H1 (cell line): ENCODE data around the gene NPHP3. TPM values are rescaled to one million over a fixed set of nuclear protein-coding genes. Genes with fewer than 3 reads are reported as not detected.

Experiments
- CTCF ChIA-PET: fragments of 300-600 bp; sonication (Branson Sonifier 250); formaldehyde crosslinking; loops from one replicate; lab custom pipeline; 2021; ENCODE audit not compliant: partially characterized antibody; lab: Charles Lee
- POLR2A ChIA-PET: fragments of 300-600 bp; sonication (Branson Sonifier 250); formaldehyde crosslinking; loops from one replicate; lab custom pipeline; 2021; ENCODE audit warnings: inconsistent platforms; ENCODE audit not compliant: partially characterized antibody; lab: Charles Lee
- DNase-seq, 2 experiments: peaks; one replicate each; pipeline versions ENCODE4 v3.0.0 to v3.0.0-alpha.2; 2010 to 2022; ENCODE audit warnings: low spot score in 2 of 2, low read depth in 1 of 2, mixed read lengths in 1 of 2
- FAIRE-seq: peaks from 2 replicates; lab custom pipeline; 2011; peaks lifted over from hg19 to GRCh38; lab: Jason Lieb, UNC
- H2AFZ ChIP-seq: 2 replicates; pipeline ENCODE4 v1.8.1; 2012; ENCODE audit warnings: low read length, inconsistent platforms
- H2AK5ac ChIP-seq: 2 replicates; pipeline ENCODE4 v1.6.1; 2013; ENCODE audit warnings: low read depth, low read length
- H2BK120ac ChIP-seq: replicated peaks from 2 replicates; pipeline ENCODE3; 2013; ENCODE audit warnings: low read depth, low read length, inconsistent platforms
- H2BK12ac ChIP-seq: 2 replicates; pipeline ENCODE4 v1.6.1; 2013; ENCODE audit warnings: low read depth, low read length
- H2BK15ac ChIP-seq: 2 replicates; pipeline ENCODE4 v1.6.1; 2013; ENCODE audit warnings: low read length
- H2BK20ac ChIP-seq: 2 replicates; pipeline ENCODE4 v1.6.1; 2013; ENCODE audit warnings: low read length
- H2BK5ac ChIP-seq: 2 replicates; pipeline ENCODE4 v1.6.1; 2013; ENCODE audit warnings: low read depth, low read length
- H3K14ac ChIP-seq: 2 replicates; pipeline ENCODE4 v1.6.1; 2013; ENCODE audit warnings: inconsistent platforms; ENCODE audit not compliant: insufficient read length
- H3K18ac ChIP-seq: 2 replicates; pipeline ENCODE4 v1.6.1; 2013; ENCODE audit warnings: low read length; ENCODE audit errors: extremely low read depth
- H3K23ac ChIP-seq: 2 replicates; pipeline ENCODE4 v1.6.1; 2013; ENCODE audit warnings: inconsistent platforms; ENCODE audit not compliant: insufficient read length
- H3K23me2 ChIP-seq: 2 replicates; pipeline ENCODE4 v1.6.1; 2013; ENCODE audit warnings: low read depth, low read length
- H3K27ac ChIP-seq: 2 replicates; pipeline ENCODE4 v1.6.1; 2011; ENCODE audit warnings: low read depth, low read length, inconsistent platforms
- H3K27me3 ChIP-seq, 4 experiments: replicated peaks in 1 of 4; 1 replicate in 1 of 4; 2 replicates in 3 of 4; pipeline versions ENCODE4 v1.6.1 to v1.8.1; 2011 to 2013; ENCODE audit warnings: low read length in 3 of 4, mild to moderate bottlenecking in 3 of 4, inconsistent platforms in 2 of 4, mixed read lengths in 2 of 4, moderate library complexity in 1 of 4; ENCODE audit not compliant: control insufficient read depth in 3 of 4, insufficient read depth in 3 of 4; ENCODE audit errors: extremely low read depth in 1 of 4
- H3K36me3 ChIP-seq, 4 experiments: 2 replicates each; pipeline versions ENCODE4 v1.6.1 to v1.8.1; 2011 to 2013; ENCODE audit warnings: mild to moderate bottlenecking in 4 of 4, low read length in 3 of 4, moderate library complexity in 2 of 4, control low read depth in 1 of 4, inconsistent platforms in 1 of 4; ENCODE audit not compliant: insufficient read depth in 4 of 4, control insufficient read depth in 2 of 4
- H3K4ac ChIP-seq: replicated peaks from 2 replicates; pipeline ENCODE3; 2013; ENCODE audit warnings: low read length, low read depth, mixed read lengths, inconsistent platforms; ENCODE audit not compliant: insufficient read length
- H3K4me1 ChIP-seq, 4 experiments: replicated peaks in 1 of 4; 1 replicate in 1 of 4; 2 replicates in 3 of 4; pipeline versions ENCODE4 v1.6.1 to v1.8.1; 2011 to 2013; ENCODE audit warnings: low read length in 3 of 4, inconsistent platforms in 2 of 4, mixed read lengths in 1 of 4; ENCODE audit not compliant: insufficient read depth in 4 of 4, control insufficient read depth in 3 of 4
- H3K4me2 ChIP-seq, 2 experiments: 2 replicates each; pipeline versions ENCODE4 v1.6.1 to v1.8.1; 2011 to 2013; ENCODE audit warnings: low read depth in 2 of 2, low read length in 2 of 2, control low read depth in 1 of 2, inconsistent platforms in 1 of 2, mild to moderate bottlenecking in 1 of 2; ENCODE audit not compliant: insufficient read depth in 1 of 2
- H3K4me3 ChIP-seq, 4 experiments: fragments of 200-600, 300-600 bp in 1 of 4; sonication (generic), shearing (Covaris generic), sonication (Bioruptor Twin) in 1 of 4; 2 replicates each; pipeline versions ENCODE4 v1.5.1 to v1.8.1; 2011 to 2016; ENCODE audit warnings: low read length in 4 of 4, low read depth in 3 of 4, control low read depth in 2 of 4, inconsistent platforms in 2 of 4, mild to moderate bottlenecking in 2 of 4, mixed read lengths in 1 of 4, moderate library complexity in 1 of 4; ENCODE audit not compliant: insufficient read depth in 2 of 4; ENCODE audit errors: extremely low read depth in 1 of 4
- H3K56ac ChIP-seq: replicated peaks from 2 replicates; pipeline ENCODE3; 2013; ENCODE audit warnings: low read depth, mild to moderate bottlenecking, mixed read lengths, low read length, inconsistent platforms; ENCODE audit not compliant: insufficient read length
- H3K79me1 ChIP-seq: 2 replicates; pipeline ENCODE4 v1.6.1; 2013; ENCODE audit warnings: low read depth, low read length, control low read depth
- H3K79me2 ChIP-seq, 2 experiments: 2 replicates each; pipeline versions ENCODE4 v1.6.1 to v1.8.1; 2012 to 2013; ENCODE audit warnings: low read length in 2 of 2, mild to moderate bottlenecking in 2 of 2, inconsistent platforms in 1 of 2; ENCODE audit not compliant: insufficient read depth in 2 of 2, control insufficient read depth in 1 of 2
- H3K9ac ChIP-seq, 4 experiments: replicated peaks in 1 of 4; 1 replicate in 1 of 4; 2 replicates in 3 of 4; pipeline versions ENCODE4 v1.6.1 to v1.8.1; 2011 to 2013; ENCODE audit warnings: low read depth in 3 of 4, low read length in 3 of 4, control low read depth in 2 of 4, mild to moderate bottlenecking in 2 of 4, moderate library complexity in 2 of 4, inconsistent platforms in 1 of 4; ENCODE audit errors: extremely low read depth in 1 of 4
- H3K9me3 ChIP-seq, 2 experiments: 2 replicates each; pipeline versions ENCODE4 v1.6.1 to v1.8.1; 2012 to 2013; ENCODE audit warnings: mild to moderate bottlenecking in 2 of 2, moderate library complexity in 2 of 2, control low read depth in 1 of 2, inconsistent platforms in 1 of 2, low read depth in 1 of 2, low read length in 1 of 2, mixed read lengths in 1 of 2; ENCODE audit not compliant: insufficient read depth in 2 of 2
- H4K20me1 ChIP-seq, 2 experiments: replicated peaks in 1 of 2; 2 replicates each; pipeline versions ENCODE3 to v1.8.1; 2011 to 2013; ENCODE audit warnings: inconsistent platforms in 2 of 2, low read length in 2 of 2, mild to moderate bottlenecking in 1 of 2; ENCODE audit not compliant: insufficient read depth in 2 of 2, control insufficient read depth in 1 of 2
- H4K5ac ChIP-seq: 2 replicates; pipeline ENCODE4 v1.6.1; 2013; ENCODE audit warnings: low read length, low read depth, mixed read lengths, inconsistent platforms; ENCODE audit not compliant: insufficient read length
- H4K8ac ChIP-seq: 2 replicates; pipeline ENCODE4 v1.8.0; 2013; ENCODE audit warnings: mild to moderate bottlenecking, moderate library complexity, low read length, inconsistent platforms; ENCODE audit not compliant: insufficient read depth; ENCODE audit errors: extremely low read depth
- H4K91ac ChIP-seq: replicated peaks from 2 replicates; pipeline ENCODE3; 2013; ENCODE audit warnings: low read length, mixed read lengths, inconsistent platforms; ENCODE audit not compliant: insufficient read length
- BRCA1 ChIP-seq: IDR thresholded peaks from 2 replicates; pipeline ENCODE4 v1.6.1; 2012; ENCODE audit warnings: low read depth, low read length, improper control_type of control experiment
- CBX8 ChIP-seq: fragments of 300-800, 300-1000 bp; sonication (generic); IDR thresholded peaks from 2 replicates; pipeline ENCODE4 v1.7.1; 2016; ENCODE audit warnings: low read depth, low read length, borderline replicate concordance
- CHD1 ChIP-seq: IDR thresholded peaks from 2 replicates; pipeline ENCODE4 v1.6.1; 2012; ENCODE audit warnings: low read depth, low read length, improper control_type of control experiment
- EGR1 ChIP-seq: IDR thresholded peaks from 2 replicates; pipeline ENCODE4 v1.6.1; 2011; ENCODE audit warnings: low read depth, low read length, borderline replicate concordance
- KDM5A ChIP-seq: fragments of 200-600 bp; IDR thresholded peaks from 2 replicates; pipeline ENCODE4 v1.7.1; 2012; ENCODE audit warnings: mild to moderate bottlenecking, low read length, inconsistent platforms, mixed read lengths
- RFX5 ChIP-seq: IDR thresholded peaks from 2 replicates; pipeline ENCODE4 v1.6.1; 2011; ENCODE audit warnings: low read depth, low read length, improper control_type of control experiment, borderline replicate concordance
- SIN3A ChIP-seq, 2 experiments: IDR thresholded peaks in 1 of 2; conservative IDR thresholded peaks in 1 of 2; 2 replicates each; pipeline ENCODE4 v1.6.1; 2011 to 2012; ENCODE audit warnings: low read length in 2 of 2, improper control_type of control experiment in 1 of 2, low read depth in 1 of 2, mild to moderate bottlenecking in 1 of 2
- SP1 ChIP-seq: IDR thresholded peaks from 2 replicates; pipeline ENCODE4 v1.6.1; 2011; ENCODE audit warnings: low read depth, low read length
- SP4 ChIP-seq: IDR thresholded peaks from 2 replicates; pipeline ENCODE4 v1.6.1; 2012; ENCODE audit warnings: low read length, inconsistent platforms
- TAF7 ChIP-seq: optimal IDR thresholded peaks from 2 replicates; pipeline ENCODE3; 2011; ENCODE audit warnings: low read depth, mild to moderate bottlenecking, inconsistent platforms, low read length, moderate library complexity, borderline replicate concordance
- WGBS, 2 experiments: shearing (Covaris generic) in 1 of 2; methylation state at CpG; one replicate each; pipeline versions ENCODE4 v1.1.6 to v1.1.7; 2013 to 2015; ENCODE audit warnings: low lambda C conversion rate in 2 of 2, mixed read lengths in 2 of 2, inconsistent platforms in 1 of 2, low coverage in 1 of 2, missing lambda C conversion rate in 1 of 2; ENCODE audit not compliant: insufficient replicate concordance in 2 of 2, insufficient coverage in 1 of 2, insufficient read length in 1 of 2; ENCODE audit errors: extremely low coverage in 1 of 2, missing lambda C conversion rate in 1 of 2; 5-methylcytosine and 5-hydroxymethylcytosine counted together
- polyA plus RNA-seq, 7 experiments: library from polyadenylated mRNA; depleted of rRNA in 3 of 7; stranded (reverse) in 5 of 7; unstranded in 2 of 7; fragments of >200 nt in 5 of 7; fragments of 200-250 nt in 2 of 7; gene quantifications; 1 replicate in 5 of 7; 2 replicates in 1 of 7; 4 replicates in 1 of 7; pipeline versions ENCODE4 v1.2.1 to v1.2.3, GENCODE V29; 2011 to 2013; ENCODE audit warnings: missing spikeins in 2 of 7, mixed read lengths in 2 of 7
- total RNA-seq: library from RNA; stranded (reverse); fragmentation: NEBNext Ultra II Directional; extraction: Animal tissue kit (Norgen Biotek cat#: 25700); gene quantifications from 2 replicates; pipeline ENCODE4 v1.2.1, GENCODE V29; 2021
- TF ChIP-seq, protein P1 (sequence below), 3 experiments: IDR thresholded peaks; 1 replicate in 2 of 3; 2 replicates in 1 of 3; pipeline versions ENCODE4 v1.5.1 to v1.6.1; 2011; ENCODE audit warnings: low read length in 3 of 3, mild to moderate bottlenecking in 3 of 3, inconsistent platforms in 2 of 3, low read depth in 1 of 3, moderate library complexity in 1 of 3; ENCODE audit not compliant: insufficient read depth in 1 of 3; ENCODE audit errors: control extremely low read depth in 1 of 3
- TF ChIP-seq, protein P2 (sequence below): IDR thresholded peaks from 2 replicates; pipeline ENCODE4 v1.6.1; 2011; ENCODE audit warnings: low read depth, mild to moderate bottlenecking, low read length; ENCODE audit not compliant: insufficient read depth

Gene NPHP3
- total and polyA plus RNA-seq, 2 of the 8 experiments (the other 6 are each of a cell fraction or from before 2014, with no cell fraction given), result 6.8 to 14.8 TPM

- Histone ChIP-seq H3K4me3 (no peak overlapping the region), H2BK15ac (no peak overlapping the region), H3K23ac (no peak overlapping the region), H3K4ac (no peak overlapping the region), H3K4me1 (no peaks in the 10 kb centered on the region), H2BK120ac (no peak overlapping the region), H3K9ac (no peak overlapping the region), H3K27me3 (no peaks in the 10 kb centered on the region), H3K14ac (no peak overlapping the region), H3K27ac (no peak overlapping the region), H3K36me3 (no peaks in the 10 kb centered on the region), H4K5ac (no peak overlapping the region), H2BK5ac (no peak overlapping the region), H4K20me1 (no peaks in the 10 kb centered on the region), H3K9me3 (no peaks in the 10 kb centered on the region), H3K56ac (no peak overlapping the region), H2AK5ac (no peak overlapping the region), H3K79me1 (no peaks in the 10 kb centered on the region), H2BK12ac (no peak overlapping the region), H2AFZ (no peak overlapping the region), H3K4me2 (no peak overlapping the region), H3K23me2 (0 out of 2 replicates have a peak, but pooled peaks cover 3% of the 10 kb centered on the region), H2BK20ac (no peak overlapping the region), H3K18ac (no peak overlapping the region), H4K91ac (no peak overlapping the region), H3K79me2 (no peaks in the 10 kb centered on the region), H4K8ac (no peak overlapping the region)
- DNase-seq (no peak), FAIRE-seq (no peak)
- ChIA-PET CTCF (no interaction called here), POLR2A (no interaction called here)
- 96 to 100% methylated on average over 1 to 2 of the region's 2 CpGs for WGBS, 2 experiments
- TF ChIP-seq BRCA1 (no peak), SP1 (no peak), RFX5 (no peak), EGR1 (no peak), KDM5A (no peak), SIN3A (conservative IDR thresholded peaks at IDR 0.05 in 1 of 2, IDR thresholded peaks at IDR 0.05 in 1 of 2; ENCODE audit: low read depth in 1 of 2, low read length in 2 of 2) (no peak), CHD1 (no peak), CBX8 (no peak), SP4 (no peak), TAF7 (no peak)
- TF ChIP-seq, protein P1, sequence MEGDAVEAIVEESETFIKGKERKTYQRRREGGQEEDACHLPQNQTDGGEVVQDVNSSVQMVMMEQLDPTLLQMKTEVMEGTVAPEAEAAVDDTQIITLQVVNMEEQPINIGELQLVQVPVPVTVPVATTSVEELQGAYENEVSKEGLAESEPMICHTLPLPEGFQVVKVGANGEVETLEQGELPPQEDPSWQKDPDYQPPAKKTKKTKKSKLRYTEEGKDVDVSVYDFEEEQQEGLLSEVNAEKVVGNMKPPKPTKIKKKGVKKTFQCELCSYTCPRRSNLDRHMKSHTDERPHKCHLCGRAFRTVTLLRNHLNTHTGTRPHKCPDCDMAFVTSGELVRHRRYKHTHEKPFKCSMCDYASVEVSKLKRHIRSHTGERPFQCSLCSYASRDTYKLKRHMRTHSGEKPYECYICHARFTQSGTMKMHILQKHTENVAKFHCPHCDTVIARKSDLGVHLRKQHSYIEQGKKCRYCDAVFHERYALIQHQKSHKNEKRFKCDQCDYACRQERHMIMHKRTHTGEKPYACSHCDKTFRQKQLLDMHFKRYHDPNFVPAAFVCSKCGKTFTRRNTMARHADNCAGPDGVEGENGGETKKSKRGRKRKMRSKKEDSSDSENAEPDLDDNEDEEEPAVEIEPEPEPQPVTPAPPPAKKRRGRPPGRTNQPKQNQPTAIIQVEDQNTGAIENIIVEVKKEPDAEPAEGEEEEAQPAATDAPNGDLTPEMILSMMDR (IDR thresholded peaks at IDR 0.05; ENCODE audit: control extremely low read depth in 1 of 3, insufficient read depth in 1 of 3, low read depth in 1 of 3, low read length in 3 of 3), result no peak
- TF ChIP-seq, protein P2, sequence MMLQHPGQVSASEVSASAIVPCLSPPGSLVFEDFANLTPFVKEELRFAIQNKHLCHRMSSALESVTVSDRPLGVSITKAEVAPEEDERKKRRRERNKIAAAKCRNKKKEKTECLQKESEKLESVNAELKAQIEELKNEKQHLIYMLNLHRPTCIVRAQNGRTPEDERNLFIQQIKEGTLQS, result no peak
Measured at GRCh38 chr3:132758740-132759139, 36.5 kb upstream of the NPHP3 start.
